ENCODE measurements around the gene CNPY2. TPM values are rescaled to one million over a fixed set of nuclear protein-coding genes. Genes with fewer than 3 reads are reported as not detected.

Gene CNPY2
- total RNA-seq, 1 experiment from 2014 or later, result 169 TPM

GRCh38 chr12:56300644-56301464 is 14.9 kb downstream of the CNPY2 start:
- H3K27me3 Mint-ChIP-seq (ENCODE audit: insufficient read depth, unreplicated experiment), result no peaks in the 10 kb centered on the region
- CTCF ChIA-PET, result interaction anchor here (0.6 to 1.4 kb wide), 5 partner anchors 13 to 1197 kb away, joined by 3 to 4 read pairs (median 3); partner anchors contain the start of gene ANKRD52

DNA sequence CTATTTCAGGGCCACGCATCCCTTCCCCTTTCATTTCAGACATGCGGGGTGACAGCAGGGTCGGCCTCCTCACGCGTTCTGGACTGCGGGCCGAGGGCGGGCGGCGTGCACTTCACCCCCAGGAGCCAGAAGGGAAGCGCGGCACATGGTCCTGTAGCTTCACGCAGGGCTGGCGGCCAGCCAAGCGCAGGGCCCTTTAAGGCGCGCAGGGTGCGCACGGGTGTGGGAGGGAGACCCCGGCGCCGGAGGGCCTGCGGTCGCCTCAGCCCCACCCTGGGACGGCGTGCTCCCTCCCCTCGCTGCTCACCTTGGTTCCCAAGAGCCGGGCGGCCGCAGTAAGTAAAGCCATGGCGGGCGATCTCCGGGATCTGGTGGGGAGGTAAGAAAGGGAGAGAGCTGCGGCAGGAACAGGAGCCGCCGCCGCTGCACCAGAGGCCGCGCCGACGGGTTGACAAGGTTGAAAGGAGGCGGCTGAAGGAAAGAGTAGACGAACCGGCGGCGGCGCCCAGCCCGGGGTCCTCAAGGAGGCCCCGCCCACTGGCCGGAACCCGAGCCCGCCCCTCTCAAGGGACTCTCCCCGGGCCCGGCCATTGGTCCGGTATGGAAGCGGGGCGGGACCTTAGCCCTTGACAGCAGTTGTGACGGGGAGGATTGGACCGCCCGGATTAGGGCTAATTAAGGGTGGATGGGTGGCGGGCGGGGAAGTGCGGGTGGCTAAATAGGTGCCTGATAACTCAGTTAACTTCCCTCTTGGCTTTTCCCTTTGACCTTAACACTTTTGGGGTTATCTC is 15.7 kb downstream of the CNPY2 start, which contains the start of gene CS:
Gene CS, minus strand, starts transcription at position 478 of the 791 bp plus-strand sequence. Its CDS starts 129 bp downstream, at position 349.
- Mint-ChIP-seq H3K27me3 (ENCODE audit: insufficient read depth, unreplicated experiment) (no peaks in the 10 kb centered on the region), H3K4me3 (ENCODE audit: unreplicated experiment) (peak within 1 kb of the TSS; percentile 95), H3K4me1 (ENCODE audit: insufficient read depth, unreplicated experiment) (peaks cover 19% of the 10 kb centered on the region), H3K9me3 (ENCODE audit: unreplicated experiment) (no peaks in the 10 kb centered on the region), H3K36me3 (ENCODE audit: insufficient read depth, unreplicated experiment) (peaks cover 70% of the 10 kb centered on the region), H3K27ac (ENCODE audit: low read depth, unreplicated experiment) (peak within 1 kb of the TSS; percentile 84)
- TF ChIP-seq, protein P1, sequence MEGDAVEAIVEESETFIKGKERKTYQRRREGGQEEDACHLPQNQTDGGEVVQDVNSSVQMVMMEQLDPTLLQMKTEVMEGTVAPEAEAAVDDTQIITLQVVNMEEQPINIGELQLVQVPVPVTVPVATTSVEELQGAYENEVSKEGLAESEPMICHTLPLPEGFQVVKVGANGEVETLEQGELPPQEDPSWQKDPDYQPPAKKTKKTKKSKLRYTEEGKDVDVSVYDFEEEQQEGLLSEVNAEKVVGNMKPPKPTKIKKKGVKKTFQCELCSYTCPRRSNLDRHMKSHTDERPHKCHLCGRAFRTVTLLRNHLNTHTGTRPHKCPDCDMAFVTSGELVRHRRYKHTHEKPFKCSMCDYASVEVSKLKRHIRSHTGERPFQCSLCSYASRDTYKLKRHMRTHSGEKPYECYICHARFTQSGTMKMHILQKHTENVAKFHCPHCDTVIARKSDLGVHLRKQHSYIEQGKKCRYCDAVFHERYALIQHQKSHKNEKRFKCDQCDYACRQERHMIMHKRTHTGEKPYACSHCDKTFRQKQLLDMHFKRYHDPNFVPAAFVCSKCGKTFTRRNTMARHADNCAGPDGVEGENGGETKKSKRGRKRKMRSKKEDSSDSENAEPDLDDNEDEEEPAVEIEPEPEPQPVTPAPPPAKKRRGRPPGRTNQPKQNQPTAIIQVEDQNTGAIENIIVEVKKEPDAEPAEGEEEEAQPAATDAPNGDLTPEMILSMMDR (IDR thresholded peaks at IDR 0.05; ENCODE audit: unreplicated experiment), result no peak
- CTCF ChIA-PET, result interaction anchor here (0.6 to 1.4 kb wide), 4 partner anchors 9 to 305 kb away, joined by 3 to 4 read pairs (median 4); partner anchors contain the start of gene ANKRD52
- DNase-seq (ENCODE audit: unreplicated experiment), result peak; percentile 99
- POLR2A ChIA-PET, result interaction anchor here (0.6 to 3.9 kb wide), 33 partner anchors 8 to 869 kb away, joined by 3 to 27 read pairs (median 5); partner anchors contain the start of genes ANKRD52, ESYT1, NACA and ORMDL2
- intact Hi-C loops (cut with micrococcal nuclease), result loop anchor here (1.0 kb wide), 1 partner anchor 16 kb away; no protein-coding TSS in a partner anchor
- no TSS peak for BruUV-seq (replicated peaks)

More at GRCh38 chr12:56300644-56301464, 14.9 kb downstream of the CNPY2 start:
- TF ChIP-seq, protein P1 (IDR thresholded peaks at IDR 0.05; ENCODE audit: unreplicated experiment), result no peak
- Mint-ChIP-seq H3K4me1 (ENCODE audit: insufficient read depth, unreplicated experiment) (peaks cover 19% of the 10 kb centered on the region), H3K27ac (ENCODE audit: low read depth, unreplicated experiment) (peak overlapping the region; percentile 84), H3K9me3 (ENCODE audit: unreplicated experiment) (no peaks in the 10 kb centered on the region), H3K36me3 (ENCODE audit: insufficient read depth, unreplicated experiment) (peaks cover 70% of the 10 kb centered on the region), H3K4me3 (ENCODE audit: unreplicated experiment) (peak overlapping the region; percentile 95)
- intact Hi-C loops (cut with micrococcal nuclease), result loop anchor here (1.0 kb wide), 1 partner anchor 15 kb away; no protein-coding TSS in a partner anchor
- POLR2A ChIA-PET, result interaction anchor here (0.6 to 3.9 kb wide), 18 partner anchors 10 to 868 kb away, joined by 3 to 27 read pairs (median 5); partner anchors contain the start of genes ANKRD52, ESYT1, GLS2 and NACA
- no peak for DNase-seq (ENCODE audit: unreplicated experiment)
- TSS peak; percentile 74 for BruUV-seq (replicated peaks)

GRCh38 chr12:56299308-56299852 is 16.4 kb downstream of the CNPY2 start:
- ChIA-PET CTCF (interaction anchor here (0.6 to 1.4 kb wide), 3 partner anchors 8 to 306 kb away, joined by 3 to 4 read pairs (median 4); partner anchors contain the start of gene ANKRD52), POLR2A (interaction anchor here (0.6 to 3.9 kb wide), 41 partner anchors 8 to 482 kb away, joined by 3 to 27 read pairs (median 4); partner anchors contain the start of genes ANKRD52, ESYT1, MYL6 and NACA)
- peak; percentile 45 for DNase-seq (ENCODE audit: unreplicated experiment)
- H3K4me1 Mint-ChIP-seq (ENCODE audit: insufficient read depth, unreplicated experiment), result peaks cover 19% of the 10 kb centered on the region
- intact Hi-C loops (cut with micrococcal nuclease), result no loop called here
- TF ChIP-seq, protein P1 (IDR thresholded peaks at IDR 0.05; ENCODE audit: unreplicated experiment), result no peak
- no peaks in the 10 kb centered on the region for H3K27me3 Mint-ChIP-seq (ENCODE audit: insufficient read depth, unreplicated experiment)
- peak overlapping the region; percentile 84 for H3K27ac Mint-ChIP-seq (ENCODE audit: low read depth, unreplicated experiment)
- peaks cover 68% of the 10 kb centered on the region for H3K36me3 Mint-ChIP-seq (ENCODE audit: insufficient read depth, unreplicated experiment)
- no peaks in the 10 kb centered on the region for H3K9me3 Mint-ChIP-seq (ENCODE audit: unreplicated experiment)
- peak overlapping the region; percentile 95 for H3K4me3 Mint-ChIP-seq (ENCODE audit: unreplicated experiment)
- TSS peak; percentile 46 for BruUV-seq (replicated peaks)
